Suprapubic skin (tissue), 4 donors: Measurements from ENCODE around the gene PPIF. TPM values are rescaled to one million over a fixed set of nuclear protein-coding genes. Genes with fewer than 3 reads are reported as not detected.

Experiments used
- DNase-seq, 2 donors: peaks; one replicate each; pipeline ENCODE4 v3.0.0-alpha.2; 2019; ENCODE audit warnings: low spot score in 2 of 2
- H3K27ac ChIP-seq: fragments of 200-600 bp; sonication (generic); one replicate; pipeline ENCODE4 v1.5.1; 2019
- H3K27me3 ChIP-seq: fragments of 200-600 bp; sonication (generic); one replicate; pipeline ENCODE4 v1.5.1; 2019
- H3K36me3 ChIP-seq: fragments of 200-600 bp; sonication (generic); one replicate; pipeline ENCODE4 v1.5.1; 2019
- H3K4me1 ChIP-seq: fragments of 200-600 bp; sonication (generic); one replicate; pipeline ENCODE4 v1.5.1; 2019
- H3K4me3 ChIP-seq: fragments of 200-600 bp; sonication (generic); one replicate; pipeline ENCODE4 v1.5.1; 2019; ENCODE audit warnings: mild to moderate bottlenecking
- H3K9me3 ChIP-seq: fragments of 200-600 bp; sonication (generic); one replicate; pipeline ENCODE4 v1.5.1; 2019
- CTCF ChIP-seq, 2 donors: fragments of 200-600 bp in 1 of 2; fragments of 450-650 bp in 1 of 2; sonication (generic) in 1 of 2; IDR thresholded peaks; one replicate each; pipeline ENCODE4 v1.5.1; 2016 to 2019; ENCODE audit warnings: antibody characterized with exemption in 2 of 2, mild to moderate bottlenecking in 1 of 2, moderate library complexity in 1 of 2
- EP300 ChIP-seq: sonication (generic); formaldehyde crosslinking; IDR thresholded peaks from one replicate; pipeline ENCODE4 v1.6.1; 2017; ENCODE audit warnings: antibody characterized with exemption
- POLR2A ChIP-seq, 2 donors: fragments of 450-650 bp; IDR thresholded peaks; one replicate each; pipeline ENCODE4 v1.6.1; 2017; ENCODE audit warnings: antibody characterized with exemption in 2 of 2, mild to moderate bottlenecking in 2 of 2, moderate library complexity in 2 of 2
- POLR2AphosphoS5 ChIP-seq, 3 donors: sonication (generic); formaldehyde crosslinking; IDR thresholded peaks; one replicate each; pipeline ENCODE4 v1.6.1; 2017; ENCODE audit warnings: antibody characterized with exemption in 3 of 3
- WGBS: methylation state at CpG from one replicate; pipeline ENCODE4 v1.1.5; 2018; 5-methylcytosine and 5-hydroxymethylcytosine counted together
- total RNA-seq, 4 donors: library from RNA; depleted of rRNA; stranded (reverse); fragments of >200 nt; gene quantifications; one replicate each; pipeline ENCODE4 v1.1.0, GENCODE V29; 2016

PPIF gene
- total RNA-seq, 4 donors from 2014 or later = 41.0 to 92.8 (median 71.1) TPM

GRCh38 chr10:79361726-79362397 is 14.6 kb downstream of the PPIF start:
- WGBS = 82% methylated on average over 4 of the region's 4 CpGs
- H3K4me3 ChIP-seq = no peak overlapping the region
- peaks cover 2% of the 10 kb centered on the region for H3K36me3 ChIP-seq
- no peaks in the 10 kb centered on the region for H3K27me3 ChIP-seq
- H3K27ac ChIP-seq = no peak overlapping the region
- no peak for DNase-seq
- H3K4me1 ChIP-seq = no peaks in the 10 kb centered on the region
- no peaks in the 10 kb centered on the region for H3K9me3 ChIP-seq
- TF ChIP-seq POLR2A (IDR thresholded peaks at IDR 0.05) (no peak), POLR2AphosphoS5 (IDR thresholded peaks at IDR 0.05) (no peak), EP300 (no peak), CTCF (IDR thresholded peaks at IDR 0.05) (no peak)

- H3K4me1 ChIP-seq = no peaks in the 10 kb centered on the region
- H3K27me3 ChIP-seq = no peaks in the 10 kb centered on the region
- WGBS = 73% methylated on average over 6 of the region's 6 CpGs
- H3K4me3 ChIP-seq = no peak overlapping the region
- no peaks in the 10 kb centered on the region for H3K9me3 ChIP-seq
- DNase-seq = no peak
- no peak for TF ChIP-seq POLR2AphosphoS5 (IDR thresholded peaks at IDR 0.05)
- no peak for TF ChIP-seq POLR2A (IDR thresholded peaks at IDR 0.05)
- no peak for TF ChIP-seq EP300
- no peak for TF ChIP-seq CTCF (IDR thresholded peaks at IDR 0.05)
- H3K36me3 ChIP-seq = no peaks in the 10 kb centered on the region
- no peak overlapping the region for H3K27ac ChIP-seq
These were observed 20.3 kb downstream of the PPIF start for GRCh38 chr10:79367426-79368189.

GRCh38 chr10:79372871-79373270 is 25.6 kb downstream of the PPIF start:
- no peak for TF ChIP-seq CTCF (IDR thresholded peaks at IDR 0.05)
- TF ChIP-seq POLR2AphosphoS5 (IDR thresholded peaks at IDR 0.05) = no peak
- no peak for TF ChIP-seq EP300
- TF ChIP-seq POLR2A (IDR thresholded peaks at IDR 0.05) = no peak
- H3K9me3 ChIP-seq = no peaks in the 10 kb centered on the region
- H3K36me3 ChIP-seq = no peaks in the 10 kb centered on the region
- no peak overlapping the region for H3K4me3 ChIP-seq
- DNase-seq = peak in 1 of 2 donors; percentile 32
- H3K27me3 ChIP-seq = no peaks in the 10 kb centered on the region
- H3K27ac ChIP-seq = no peak overlapping the region
- peaks cover 4% of the 10 kb centered on the region for H3K4me1 ChIP-seq
- 87% methylated on average over 4 of the region's 4 CpGs for WGBS

- H3K4me1 ChIP-seq = peaks cover 7% of the 10 kb centered on the region
- 13% methylated on average over 7 of the region's 7 CpGs for WGBS
- no peaks in the 10 kb centered on the region for H3K27me3 ChIP-seq
- TF ChIP-seq CTCF (IDR thresholded peaks at IDR 0.05) (peak; percentile 91 to 94), POLR2A (IDR thresholded peaks at IDR 0.05) (no peak), POLR2AphosphoS5 (IDR thresholded peaks at IDR 0.05) (no peak), EP300 (no peak)
- H3K36me3 ChIP-seq = no peaks in the 10 kb centered on the region
- no peak overlapping the region for H3K4me3 ChIP-seq
- H3K27ac ChIP-seq = no peak overlapping the region
- H3K9me3 ChIP-seq = no peaks in the 10 kb centered on the region
- DNase-seq = peak; percentile 87 to 92
These were observed 27.3 kb downstream of the PPIF start for GRCh38 chr10:79374312-79375191.
